ENCODE results near the gene N4BP2L2.

The N4BP2L2 gene

GRCh38 chr13:32456591-32456990 is 82.0 kb downstream of the N4BP2L2 start:
- DNase-seq: no peak

GRCh38 chr13:32455594-32455903 is 83.0 kb downstream of the N4BP2L2 start:
- no peak for DNase-seq

DNA sequence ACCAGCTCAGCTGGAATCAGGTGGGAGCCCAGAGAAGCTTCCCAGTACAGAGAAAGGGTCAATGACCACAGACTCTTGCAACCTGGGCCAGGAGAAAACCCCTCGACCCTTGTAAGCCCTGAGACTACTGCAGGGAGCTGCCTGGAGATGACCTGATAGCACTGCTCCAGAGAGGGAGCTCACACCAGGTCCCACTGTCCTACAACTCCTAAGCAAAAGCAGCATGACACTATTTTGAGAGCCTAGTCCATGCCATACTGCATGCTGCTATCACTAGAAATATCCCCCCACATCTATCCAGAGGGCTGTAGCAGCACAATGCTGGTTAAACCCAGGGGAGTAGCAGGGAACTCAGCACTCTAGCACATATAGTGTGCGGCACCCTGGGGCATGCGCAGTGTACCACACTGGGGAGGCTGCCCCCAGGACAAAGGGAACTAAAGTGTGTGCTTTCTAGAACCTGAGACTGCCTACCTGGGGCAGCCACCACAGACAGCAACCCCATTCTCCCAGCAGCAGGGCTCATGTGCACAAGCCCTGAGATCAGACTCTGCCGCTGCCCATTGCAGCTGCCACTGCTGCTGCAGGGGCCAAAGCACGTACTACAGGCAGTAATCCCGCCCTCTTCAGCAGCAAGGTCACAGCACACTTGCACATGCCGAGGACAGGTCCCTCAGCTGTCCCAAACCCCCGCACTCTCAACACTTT is 83.6 kb downstream of the N4BP2L2 start:
- no peak for DNase-seq

DNA sequence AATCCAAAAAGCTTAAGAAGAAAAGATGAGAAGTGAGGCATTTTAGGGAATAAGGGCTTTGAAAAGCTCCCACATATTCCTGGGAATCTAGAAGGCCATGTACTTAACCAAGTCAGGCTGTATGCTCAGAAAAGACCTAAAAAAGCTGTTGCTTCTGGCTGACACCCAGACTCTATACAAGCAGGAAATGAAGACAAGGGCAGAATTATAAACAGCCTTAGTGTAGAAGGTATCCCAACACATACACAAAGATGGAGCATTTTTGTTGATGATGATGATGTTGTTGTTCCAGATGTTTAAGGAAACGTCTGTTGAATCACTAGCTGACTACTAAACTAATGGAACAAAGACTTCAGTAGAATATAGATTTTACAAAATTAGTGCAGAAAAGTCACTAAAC is 84.6 kb downstream of the N4BP2L2 start:
- no peak for DNase-seq

- DNase-seq: no peak
These were observed 89.6 kb downstream of the N4BP2L2 start for GRCh38 chr13:32448972-32449371.

DNA sequence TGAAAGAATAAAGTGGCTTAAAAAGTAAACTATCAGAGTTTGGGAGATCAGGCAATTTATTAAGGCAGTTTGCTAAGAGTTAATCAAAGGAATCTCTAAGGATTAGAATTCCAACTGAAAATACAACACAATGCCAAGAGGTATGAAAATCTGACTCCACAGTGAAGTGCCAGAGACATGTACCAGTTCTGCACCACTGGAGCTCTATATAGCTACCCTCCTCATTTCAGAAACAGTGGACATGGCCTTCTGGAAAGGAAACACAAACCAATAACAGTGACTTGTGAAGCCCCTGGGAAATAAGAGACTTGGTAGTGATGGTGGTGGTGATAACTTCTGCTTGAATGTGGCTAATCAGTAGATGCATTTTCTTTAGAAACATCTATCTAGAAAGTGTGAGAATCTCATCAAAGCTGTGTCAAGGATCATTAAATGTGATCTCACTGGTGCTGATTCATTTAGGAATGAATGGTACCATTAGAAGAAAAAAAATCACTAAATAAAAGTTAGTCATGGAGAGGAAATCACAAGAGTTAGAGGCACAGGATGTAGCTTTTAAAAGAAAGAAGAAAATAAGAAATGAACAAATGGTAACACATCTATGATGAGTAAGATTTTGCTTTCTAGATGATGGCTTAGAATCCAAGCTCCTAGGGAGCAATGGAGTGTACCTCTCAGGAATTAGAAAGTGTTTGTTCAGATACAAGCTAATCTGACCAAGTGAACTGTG is 90.5 kb downstream of the N4BP2L2 start:
- no peak for DNase-seq

DNA sequence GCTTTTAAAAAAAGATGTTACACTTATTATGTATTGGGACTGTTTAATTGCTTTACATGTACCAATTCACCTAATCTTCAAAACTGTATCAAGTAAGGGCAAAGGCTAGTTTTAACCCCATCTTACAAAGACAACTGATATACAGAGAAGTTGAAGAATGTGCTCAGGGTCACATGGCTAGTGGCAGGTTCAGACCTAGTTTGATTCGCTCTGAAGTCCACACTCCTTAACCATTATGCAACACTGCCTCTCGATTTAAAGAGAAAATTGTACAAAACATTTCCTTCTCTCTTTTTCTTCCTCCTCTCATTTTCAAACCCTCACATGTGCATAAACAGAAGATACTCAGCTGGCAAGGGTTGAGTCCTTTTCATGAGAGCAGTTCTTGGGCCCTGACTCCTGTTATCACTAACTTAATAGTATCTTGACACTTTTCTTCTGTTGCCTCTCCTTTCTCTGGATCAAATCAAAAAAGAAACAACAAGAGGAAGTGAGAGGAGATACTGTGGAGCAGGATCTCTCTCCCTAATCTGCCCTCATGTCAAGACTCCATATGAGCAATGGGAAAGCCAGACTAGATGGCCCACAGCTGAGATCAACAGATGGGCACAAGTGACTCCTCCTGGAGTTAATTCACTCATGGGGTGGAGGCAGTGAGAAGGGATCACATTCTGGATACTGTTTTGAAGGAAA is 91.7 kb downstream of the N4BP2L2 start:
- DNase-seq: no peak

GRCh38 chr13:32446220-32446619 is 92.4 kb downstream of the N4BP2L2 start:
- no peak for DNase-seq

DNA sequence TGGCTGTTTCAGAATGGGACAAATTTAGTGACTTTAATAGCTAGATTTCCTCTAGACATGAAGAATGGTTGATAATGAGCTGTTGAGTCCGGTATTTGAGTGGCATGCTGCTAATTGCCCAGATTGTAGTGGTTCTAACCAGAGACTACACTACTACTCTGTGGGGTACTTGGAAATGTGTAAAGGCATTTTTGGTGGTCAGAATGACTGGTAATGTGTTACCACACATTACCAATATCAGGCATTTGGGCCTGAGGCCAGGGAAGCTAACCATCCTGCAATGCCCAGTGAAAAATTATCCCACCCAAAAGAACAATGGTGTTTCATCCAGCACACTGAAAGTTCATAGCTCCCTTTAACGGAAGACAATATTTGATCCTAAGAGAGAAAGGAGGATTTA is 93.1 kb downstream of the N4BP2L2 start:
- DNase-seq: no peak

DNA sequence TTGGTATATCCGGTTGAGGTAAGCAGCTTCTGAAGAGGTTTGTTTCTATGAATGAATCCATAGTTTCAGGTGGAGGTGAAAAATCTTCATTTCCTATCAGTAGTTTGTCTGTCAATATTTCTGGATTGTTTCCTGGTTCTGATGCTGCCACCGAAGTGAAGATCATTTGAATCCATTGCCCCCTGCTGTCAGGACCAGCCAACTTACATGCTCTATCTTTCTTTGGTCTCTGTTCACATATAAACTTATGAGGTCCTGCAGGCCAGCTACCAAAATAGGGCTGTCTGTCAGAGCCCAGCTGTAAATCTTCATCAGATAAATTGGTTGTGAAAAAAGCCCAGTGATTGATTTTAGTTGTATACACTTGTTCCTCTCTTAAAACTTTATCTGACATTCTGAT is 95.5 kb downstream of the N4BP2L2 start:
- peak; percentile 34 to 35 for DNase-seq

GRCh38 chr13:32438871-32439270 is 99.7 kb downstream of the N4BP2L2 start:
- DNase-seq: no peak

GRCh38 chr13:32432856-32433255 is 105.7 kb downstream of the N4BP2L2 start:
- DNase-seq: no peak

- DNase-seq: no peak
These were observed 107.2 kb downstream of the N4BP2L2 start for GRCh38 chr13:32431361-32431760.

- DNase-seq: peak; percentile 1 to 5
These were observed 108.4 kb downstream of the N4BP2L2 start for GRCh38 chr13:32430018-32430747.

DNA sequence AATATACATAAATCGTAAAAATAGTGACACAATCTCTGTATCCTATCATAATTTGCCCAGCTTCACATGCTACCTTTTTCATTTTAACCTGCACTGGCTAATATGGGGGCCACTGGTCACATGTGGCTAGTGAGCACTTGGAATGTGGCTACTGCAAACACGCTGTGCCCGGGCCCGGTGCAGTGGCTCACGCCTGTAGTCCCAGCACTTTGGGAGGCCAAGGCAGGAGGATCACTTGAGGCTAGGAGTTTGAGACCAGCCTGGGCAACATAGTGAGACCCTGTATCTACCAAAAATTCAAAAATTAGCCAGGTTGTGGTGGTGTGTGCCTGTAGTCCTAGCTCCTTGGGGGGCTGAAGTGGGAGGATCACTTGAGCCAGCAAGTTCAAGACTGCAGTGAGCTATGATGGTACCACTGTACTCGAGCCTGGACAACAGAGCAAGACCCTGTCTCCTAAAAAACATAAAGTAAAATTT is 109.1 kb downstream of the N4BP2L2 start:
- no peak for DNase-seq

GRCh38 chr13:32428581-32429432 is 109.8 kb downstream of the N4BP2L2 start:
- no peak for DNase-seq

DNA sequence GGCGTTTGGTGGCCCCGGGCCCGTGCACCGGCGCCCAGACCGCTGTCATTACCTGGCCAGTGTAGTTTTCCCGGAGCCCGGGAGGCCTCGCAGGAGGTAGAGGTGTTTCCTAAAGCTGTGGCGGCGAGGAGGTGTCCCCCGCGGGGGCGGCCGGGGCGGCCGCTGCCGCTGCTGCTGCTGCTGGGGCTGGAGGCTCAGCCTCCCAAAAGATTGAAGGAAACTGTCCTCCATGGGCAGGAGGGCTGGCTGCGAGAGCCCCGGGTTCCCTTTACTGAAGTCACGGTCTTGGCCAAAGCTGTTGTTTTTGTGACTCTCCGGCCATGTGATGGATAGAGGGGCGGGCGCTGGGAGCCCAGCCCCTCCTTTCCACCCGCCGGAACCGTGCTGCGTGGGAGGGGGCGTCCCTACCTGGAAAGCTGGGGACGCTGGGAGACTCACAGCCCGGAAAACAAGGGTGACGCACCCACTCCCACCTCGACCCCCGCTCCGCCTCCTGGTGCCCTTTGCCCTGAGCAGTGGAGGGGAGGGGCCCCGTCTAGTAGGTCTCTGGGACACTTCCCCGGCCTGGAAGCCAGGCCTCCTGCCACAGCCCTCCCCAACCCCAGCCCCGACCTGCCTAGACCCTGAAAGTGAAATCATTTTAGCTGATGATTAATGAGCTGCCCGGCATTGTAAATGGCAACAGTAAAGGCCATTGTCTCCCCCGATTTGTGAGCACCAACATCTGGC is 110.6 kb downstream of the N4BP2L2 start, which contains the start of gene N4BP2L1:
TSS of gene N4BP2L1 (minus strand) at position 279 of the 729 bp plus-strand sequence. CDS start at position 231, 48 bp downstream.
- DNase-seq: peak in 1 of 2 experiments; percentile 4

- DNase-seq: peak; percentile 18
These were observed 111.4 kb downstream of the N4BP2L2 start for GRCh38 chr13:32426990-32427851.

DNA sequence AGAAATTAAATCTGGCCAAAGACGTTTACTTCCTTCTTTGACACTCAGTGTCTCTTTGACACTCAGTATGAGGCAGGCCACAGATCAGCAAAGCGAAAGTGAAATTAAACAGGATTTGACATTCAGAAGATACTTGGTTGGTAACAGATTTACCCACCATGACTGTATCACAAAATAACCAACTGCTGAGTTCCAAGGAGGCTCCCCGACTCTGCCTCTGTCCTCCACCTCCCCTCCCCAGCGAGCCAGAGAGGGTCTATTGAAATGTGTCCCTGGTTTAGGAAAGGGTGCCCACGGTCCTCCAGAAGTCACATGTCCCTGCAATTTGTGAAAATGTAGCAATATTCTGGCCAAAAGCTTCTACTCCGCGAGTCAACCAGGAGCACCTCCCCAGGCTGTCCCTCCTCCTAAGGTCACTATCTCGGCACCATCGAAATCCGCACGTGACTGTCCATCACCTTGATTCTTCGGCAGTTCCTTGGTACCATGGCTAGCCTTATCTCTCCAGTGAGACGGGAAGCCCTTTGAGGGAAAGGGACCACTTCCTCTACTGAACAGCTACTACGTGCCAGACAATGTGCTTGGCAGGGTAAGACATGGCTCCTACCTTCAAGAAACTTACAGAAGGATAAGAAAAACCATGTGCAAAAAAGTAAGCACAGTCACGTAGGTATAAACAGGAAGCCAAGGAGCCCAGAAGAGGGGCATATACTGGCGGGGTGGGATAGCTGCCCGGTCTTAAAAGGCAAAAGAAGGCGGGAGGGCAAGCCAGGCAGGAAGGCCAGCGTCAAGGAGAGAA is 112.2 kb downstream of the N4BP2L2 start:
- peak; percentile 43 to 50 for DNase-seq

Data from Kasumi-1 (cell line).